ENCODE results near the gene BCL2L2. TPM values are rescaled to one million over a fixed set of nuclear protein-coding genes. Genes with fewer than 3 reads are reported as not detected.

The BCL2L2 gene
- total RNA-seq, 1 donor from 2014 or later, result 32.6 TPM

DNA sequence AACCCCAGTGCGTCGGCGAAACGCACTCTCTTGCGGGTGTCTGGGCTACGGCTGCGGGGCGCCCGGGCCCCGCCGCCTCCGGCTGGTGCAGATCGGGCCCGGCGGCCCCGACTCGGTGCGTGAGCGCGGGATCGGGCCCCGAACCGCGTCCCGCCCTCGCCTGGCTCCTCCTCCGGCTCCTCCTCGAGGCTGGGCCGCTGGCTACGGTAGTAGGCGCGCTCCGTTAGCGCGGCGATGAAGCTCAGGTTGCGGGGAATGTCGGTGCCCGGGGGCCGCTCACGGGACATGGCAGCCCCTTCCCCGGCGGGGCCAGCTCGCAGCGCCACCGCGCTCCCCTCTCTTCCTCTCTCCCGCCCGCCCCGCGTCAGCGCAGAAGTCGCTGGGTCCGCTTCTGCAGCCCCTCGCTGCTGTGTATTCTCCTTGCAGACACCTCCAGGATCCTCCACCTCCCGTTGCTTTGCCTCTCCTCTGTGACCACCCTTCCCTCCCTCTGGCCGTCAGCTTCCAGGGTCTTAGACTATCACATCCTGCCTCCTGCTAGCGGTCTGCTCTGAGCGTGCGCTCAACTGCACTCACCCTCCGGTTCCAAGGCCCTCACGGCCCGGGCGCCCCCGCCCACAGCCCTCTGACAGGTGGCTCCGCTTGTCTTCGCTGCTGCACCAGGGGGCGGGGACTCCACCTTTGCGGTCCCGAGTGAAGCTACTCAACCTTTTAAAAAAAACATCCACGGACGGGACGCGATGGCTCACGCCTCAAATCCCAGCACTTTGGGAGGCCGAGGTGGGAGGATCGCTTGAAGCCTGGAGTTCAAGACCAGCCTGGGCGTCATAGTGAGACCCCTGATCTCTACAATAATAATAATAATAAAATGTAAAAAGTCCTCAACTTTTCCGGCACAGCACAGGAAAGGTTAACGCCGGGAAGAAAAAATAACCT is 4.1 kb upstream of the BCL2L2 start, which contains the start of gene PPP1R3E:
Gene PPP1R3E (minus strand): TSS at position 570 of the 936 bp plus-strand sequence. CDS start 283 bp downstream, at position 287.
- Mint-ChIP-seq H3K4me1 (ENCODE audit: low read depth, unreplicated experiment) (peaks cover 7% of the 10 kb centered on the region), H3K4me3 (ENCODE audit: unreplicated experiment) (peak within 1 kb of the TSS; percentile 98), H3K27me3 (ENCODE audit: unreplicated experiment) (peaks cover 18% of the 10 kb centered on the region), H3K9me3 (ENCODE audit: unreplicated experiment) (peaks cover 20% of the 10 kb centered on the region), H3K36me3 (ENCODE audit: unreplicated experiment) (no peaks in the 10 kb centered on the region), H3K27ac (ENCODE audit: unreplicated experiment) (peak within 1 kb of the TSS; percentile 98)
- peak; percentile 81 for DNase-seq
- TF ChIP-seq, protein P1, sequence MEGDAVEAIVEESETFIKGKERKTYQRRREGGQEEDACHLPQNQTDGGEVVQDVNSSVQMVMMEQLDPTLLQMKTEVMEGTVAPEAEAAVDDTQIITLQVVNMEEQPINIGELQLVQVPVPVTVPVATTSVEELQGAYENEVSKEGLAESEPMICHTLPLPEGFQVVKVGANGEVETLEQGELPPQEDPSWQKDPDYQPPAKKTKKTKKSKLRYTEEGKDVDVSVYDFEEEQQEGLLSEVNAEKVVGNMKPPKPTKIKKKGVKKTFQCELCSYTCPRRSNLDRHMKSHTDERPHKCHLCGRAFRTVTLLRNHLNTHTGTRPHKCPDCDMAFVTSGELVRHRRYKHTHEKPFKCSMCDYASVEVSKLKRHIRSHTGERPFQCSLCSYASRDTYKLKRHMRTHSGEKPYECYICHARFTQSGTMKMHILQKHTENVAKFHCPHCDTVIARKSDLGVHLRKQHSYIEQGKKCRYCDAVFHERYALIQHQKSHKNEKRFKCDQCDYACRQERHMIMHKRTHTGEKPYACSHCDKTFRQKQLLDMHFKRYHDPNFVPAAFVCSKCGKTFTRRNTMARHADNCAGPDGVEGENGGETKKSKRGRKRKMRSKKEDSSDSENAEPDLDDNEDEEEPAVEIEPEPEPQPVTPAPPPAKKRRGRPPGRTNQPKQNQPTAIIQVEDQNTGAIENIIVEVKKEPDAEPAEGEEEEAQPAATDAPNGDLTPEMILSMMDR (IDR thresholded peaks at IDR 0.05; ENCODE audit: partially characterized antibody, unreplicated experiment), result no peak

DNA sequence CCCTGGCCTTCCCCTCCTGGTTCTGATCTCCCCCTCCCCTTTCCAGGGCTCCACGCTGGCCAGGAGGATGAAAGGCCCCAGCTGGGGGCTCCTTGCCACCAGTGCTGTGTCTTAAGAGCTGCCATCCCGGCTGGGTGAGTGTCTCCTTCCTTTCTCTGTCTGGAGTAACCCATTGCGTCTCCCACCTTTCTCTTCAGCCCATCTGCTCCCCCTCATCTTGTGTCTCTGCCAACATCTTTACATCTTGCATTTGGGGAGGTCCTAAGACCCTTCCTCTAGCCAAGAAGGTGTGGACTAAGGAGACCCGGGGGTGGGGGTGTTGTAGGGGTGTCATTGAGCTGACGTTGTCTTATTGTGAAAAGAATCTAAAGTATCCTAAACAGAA is 505 bp downstream of the BCL2L2 start:
- H3K36me3 Mint-ChIP-seq (ENCODE audit: unreplicated experiment), result no peaks in the 10 kb centered on the region
- no peak for DNase-seq
- H3K27ac Mint-ChIP-seq (ENCODE audit: unreplicated experiment), result peak overlapping the region; percentile 94
- H3K9me3 Mint-ChIP-seq (ENCODE audit: unreplicated experiment), result peaks cover 8% of the 10 kb centered on the region
- peaks cover 15% of the 10 kb centered on the region for H3K27me3 Mint-ChIP-seq (ENCODE audit: unreplicated experiment)
- TF ChIP-seq, protein P1 (IDR thresholded peaks at IDR 0.05; ENCODE audit: partially characterized antibody, unreplicated experiment), result no peak
- H3K4me1 Mint-ChIP-seq (ENCODE audit: low read depth, unreplicated experiment), result peaks cover 8% of the 10 kb centered on the region
- H3K4me3 Mint-ChIP-seq (ENCODE audit: unreplicated experiment), result peak overlapping the region; percentile 97

DNA sequence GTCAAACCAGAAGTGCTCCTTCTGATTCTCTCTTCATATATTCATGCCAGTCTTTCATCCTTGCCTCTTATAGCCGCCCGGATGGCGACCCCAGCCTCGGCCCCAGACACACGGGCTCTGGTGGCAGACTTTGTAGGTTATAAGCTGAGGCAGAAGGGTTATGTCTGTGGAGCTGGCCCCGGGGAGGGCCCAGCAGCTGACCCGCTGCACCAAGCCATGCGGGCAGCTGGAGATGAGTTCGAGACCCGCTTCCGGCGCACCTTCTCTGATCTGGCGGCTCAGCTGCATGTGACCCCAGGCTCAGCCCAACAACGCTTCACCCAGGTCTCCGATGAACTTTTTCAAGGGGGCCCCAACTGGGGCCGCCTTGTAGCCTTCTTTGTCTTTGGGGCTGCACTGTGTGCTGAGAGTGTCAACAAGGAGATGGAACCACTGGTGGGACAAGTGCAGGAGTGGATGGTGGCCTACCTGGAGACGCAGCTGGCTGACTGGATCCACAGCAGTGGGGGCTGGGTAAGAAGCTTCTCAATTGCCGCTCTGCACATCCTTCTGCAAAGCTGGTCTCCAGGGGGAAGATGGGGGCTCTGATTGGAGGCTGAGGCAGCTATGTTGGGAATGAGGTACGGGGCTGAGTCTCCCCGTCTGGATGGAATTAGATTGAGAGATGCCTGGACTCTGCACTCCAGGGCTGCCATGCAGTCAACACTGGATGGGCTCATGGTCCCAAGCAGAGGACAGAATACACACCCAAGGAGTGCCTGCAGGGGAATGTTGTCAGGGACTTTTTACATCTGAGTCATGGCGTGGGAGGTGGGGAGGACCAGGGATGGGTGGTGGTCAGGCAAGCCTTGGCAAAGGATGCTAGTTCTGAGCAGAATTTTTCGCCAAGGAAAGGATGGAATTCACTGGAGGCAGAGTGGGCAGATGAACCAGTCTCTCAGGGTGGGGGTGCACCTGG is 1.3 kb downstream of the BCL2L2 start:
- H3K27me3 Mint-ChIP-seq (ENCODE audit: unreplicated experiment), result peaks cover 10% of the 10 kb centered on the region
- H3K4me3 Mint-ChIP-seq (ENCODE audit: unreplicated experiment), result peak overlapping the region; percentile 97
- TF ChIP-seq, protein P1 (IDR thresholded peaks at IDR 0.05; ENCODE audit: partially characterized antibody, unreplicated experiment), result no peak
- peaks cover 5% of the 10 kb centered on the region for H3K9me3 Mint-ChIP-seq (ENCODE audit: unreplicated experiment)
- H3K4me1 Mint-ChIP-seq (ENCODE audit: low read depth, unreplicated experiment), result peaks cover 8% of the 10 kb centered on the region
- peak overlapping the region; percentile 94 for H3K27ac Mint-ChIP-seq (ENCODE audit: unreplicated experiment)
- no peak for DNase-seq
- no peaks in the 10 kb centered on the region for H3K36me3 Mint-ChIP-seq (ENCODE audit: unreplicated experiment)

DNA sequence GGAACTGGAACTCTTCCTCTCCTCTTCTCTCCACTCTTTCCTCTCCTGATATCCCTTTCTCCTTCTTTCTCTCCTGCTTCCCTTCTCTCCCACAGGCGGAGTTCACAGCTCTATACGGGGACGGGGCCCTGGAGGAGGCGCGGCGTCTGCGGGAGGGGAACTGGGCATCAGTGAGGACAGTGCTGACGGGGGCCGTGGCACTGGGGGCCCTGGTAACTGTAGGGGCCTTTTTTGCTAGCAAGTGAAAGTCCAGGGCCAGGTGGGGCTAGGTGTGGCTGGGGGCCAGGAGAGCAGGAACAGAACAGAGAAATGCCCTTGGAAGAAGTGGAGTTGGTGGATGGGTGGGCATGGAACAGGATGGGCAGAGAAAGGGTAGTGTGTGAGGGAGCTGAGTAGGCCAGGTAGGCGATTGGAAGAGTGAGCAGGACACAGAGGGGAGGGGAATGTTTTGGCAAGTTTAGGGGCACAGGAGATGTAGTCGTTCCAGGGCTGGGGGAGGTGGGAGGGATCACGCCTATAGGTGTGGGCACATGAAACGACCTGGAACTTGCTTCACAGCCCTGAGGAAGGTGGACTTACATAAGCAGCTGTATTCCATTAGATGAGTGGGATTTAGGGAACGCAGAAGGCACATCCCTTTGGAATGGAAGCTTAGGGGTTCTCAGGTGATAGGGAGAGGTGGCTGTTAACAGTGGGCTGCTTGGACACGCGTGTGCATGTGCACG is 2.2 kb downstream of the BCL2L2 start:
- Mint-ChIP-seq H3K4me3 (ENCODE audit: unreplicated experiment) (peak overlapping the region; percentile 97), H3K27ac (ENCODE audit: unreplicated experiment) (no peak overlapping the region), H3K27me3 (ENCODE audit: unreplicated experiment) (peaks cover 10% of the 10 kb centered on the region), H3K36me3 (ENCODE audit: unreplicated experiment) (no peaks in the 10 kb centered on the region), H3K4me1 (ENCODE audit: low read depth, unreplicated experiment) (peaks cover 8% of the 10 kb centered on the region), H3K9me3 (ENCODE audit: unreplicated experiment) (peaks cover 5% of the 10 kb centered on the region)
- DNase-seq, result no peak
- TF ChIP-seq, protein P1 (IDR thresholded peaks at IDR 0.05; ENCODE audit: partially characterized antibody, unreplicated experiment), result no peak
